Spinal cord (tissue), 10 donors: ENCODE results near the gene DRAP1. TPM values are rescaled to one million over a fixed set of nuclear protein-coding genes. Genes with fewer than 3 reads are reported as not detected.

Source experiments
- DNase-seq, 6 donors: peaks; one replicate each; pipeline versions ENCODE4 v3.0.0 to v3.0.0-alpha.2; 2013 to 2015; ENCODE audit warnings: low spot score in 6 of 6, low read depth in 4 of 6
- H3K27ac ChIP-seq: one replicate; pipeline ENCODE4 v1.5.1; 2013; ENCODE audit warnings: low read depth, low read length, control low read depth
- H3K27me3 ChIP-seq: one replicate; pipeline ENCODE4 v1.6.1; 2013; ENCODE audit warnings: low read length; ENCODE audit not compliant: control insufficient read depth, insufficient read depth
- H3K36me3 ChIP-seq: one replicate; pipeline ENCODE4 v1.6.1; 2013; ENCODE audit warnings: low read length; ENCODE audit not compliant: control insufficient read depth, insufficient read depth
- H3K4me1 ChIP-seq: one replicate; pipeline ENCODE4 v1.6.1; 2013; ENCODE audit warnings: low read length; ENCODE audit not compliant: control insufficient read depth, insufficient read depth
- H3K4me3 ChIP-seq: one replicate; pipeline ENCODE4 v1.5.1; 2013; ENCODE audit warnings: low read depth, low read length, control low read depth
- H3K9me3 ChIP-seq: one replicate; pipeline ENCODE4 v1.6.1; 2013; ENCODE audit warnings: low read length; ENCODE audit not compliant: control insufficient read depth, insufficient read depth
- whole genome bisulfite sequencing: methylation state at CpG from one replicate; pipeline ENCODE4 v1.1.5; 2013; ENCODE audit warnings: missing lambda C conversion rate; ENCODE audit not compliant: insufficient coverage; 5-methylcytosine and 5-hydroxymethylcytosine counted together
- polyA plus RNA-seq, 2 donors: library from polyadenylated mRNA; unstranded; fragments of 120-200 nt; gene quantifications; one replicate each; pipeline ENCODE4 v1.2.1, GENCODE V29; 2013; ENCODE audit not compliant: insufficient read length in 2 of 2
- total RNA-seq, 2 donors: library from RNA; depleted of rRNA in 1 of 2; stranded (reverse); fragments of 120-200 nt in 1 of 2; fragments of >200 nt in 1 of 2; gene quantifications; one replicate each; pipeline versions ENCODE4 v1.2.3 to v1.2.4, GENCODE V29; 2013 to 2014
- donor health status: healthy.

The DRAP1 gene
- total and polyA plus RNA-seq, 4 donors: 46.4 to 183 (median 152) TPM

- DNase-seq: no peak
- Histone ChIP-seq H3K4me1 (peaks cover 51% of the 10 kb centered on the region), H3K27me3 (no peaks in the 10 kb centered on the region), H3K9me3 (no peaks in the 10 kb centered on the region), H3K27ac (no peak overlapping the region), H3K36me3 (peaks cover 38% of the 10 kb centered on the region), H3K4me3 (no peak overlapping the region)
- 88% methylated on average over 3 of the region's 3 CpGs for WGBS
Observed at GRCh38 chr11:65917077-65917433, 2.2 kb upstream of the DRAP1 start.

GRCh38 chr11:65917434-65918210 lies 1.6 kb upstream of the DRAP1 start:
- peak overlapping the region; percentile 89 for H3K4me3 ChIP-seq
- 90% methylated on average over 31 of the region's 35 CpGs for WGBS
- H3K9me3 ChIP-seq: no peaks in the 10 kb centered on the region
- H3K36me3 ChIP-seq: peaks cover 43% of the 10 kb centered on the region
- peaks cover 49% of the 10 kb centered on the region for H3K4me1 ChIP-seq
- no peak for DNase-seq
- peak overlapping the region; percentile 71 for H3K27ac ChIP-seq
- no peaks in the 10 kb centered on the region for H3K27me3 ChIP-seq

DNA sequence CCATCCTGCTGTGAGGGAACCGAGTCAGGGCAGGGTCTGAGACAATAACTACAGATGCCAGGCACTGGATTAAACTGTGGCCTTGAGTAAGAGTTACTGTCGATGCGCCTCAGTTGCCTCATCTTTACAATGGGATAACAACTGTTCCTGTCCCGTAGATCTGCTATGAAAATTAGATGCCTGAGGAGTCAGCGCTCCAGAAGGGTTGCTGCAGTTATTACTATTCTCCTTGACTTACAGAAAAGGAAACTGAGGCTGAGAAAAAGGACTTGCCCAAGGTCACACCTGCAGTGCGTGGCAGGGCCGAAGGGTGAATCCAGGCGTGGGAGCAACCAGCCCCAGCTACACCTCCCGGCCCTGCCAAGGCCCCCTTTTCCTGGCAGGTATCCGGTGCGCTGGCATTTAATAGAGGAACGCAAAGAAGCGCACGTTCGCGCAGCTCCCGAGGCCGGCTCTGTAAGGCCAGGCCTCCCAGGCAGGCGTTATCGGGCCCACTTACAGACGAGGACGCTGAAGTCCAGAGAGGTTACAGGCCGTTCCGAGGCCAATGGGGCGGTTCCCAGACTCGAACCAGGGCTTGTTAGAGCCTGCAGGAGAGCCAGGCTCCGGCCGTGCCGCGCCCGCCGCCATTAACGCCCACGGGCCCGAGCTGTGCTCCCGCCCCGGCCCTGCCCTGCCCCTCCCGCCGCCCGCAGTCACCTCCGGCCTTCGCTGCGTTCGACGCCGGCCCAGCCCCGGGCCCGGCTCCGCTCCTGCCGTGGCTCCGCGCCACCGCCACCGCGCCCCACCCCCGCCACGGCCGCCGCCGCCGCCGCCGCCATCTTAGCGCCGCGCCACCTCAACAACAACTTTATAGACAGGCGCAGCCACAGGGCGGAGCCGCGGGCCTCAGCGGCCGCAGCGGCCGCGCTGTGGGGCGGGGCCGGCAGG lies 750 bp upstream of the DRAP1 start, which contains the start of gene C11orf68:
TSS of gene C11orf68 (minus strand) at position 852 of the 930 bp plus-strand sequence. CDS start at position 821, 31 bp downstream.
- Histone ChIP-seq H3K9me3 (no peaks in the 10 kb centered on the region), H3K36me3 (peaks cover 52% of the 10 kb centered on the region), H3K4me1 (peaks cover 49% of the 10 kb centered on the region), H3K4me3 (peak within 1 kb of the TSS; percentile 89), H3K27me3 (no peaks in the 10 kb centered on the region), H3K27ac (peak within 1 kb of the TSS; percentile 71)
- no peak for DNase-seq
- 6% methylated on average over 69 of the region's 77 CpGs for WGBS

- under 1% methylated on average over 43 of the region's 60 CpGs for WGBS
- peaks cover 49% of the 10 kb centered on the region for H3K4me1 ChIP-seq
- peak in 1 of 6 donors; percentile 17 for DNase-seq
- H3K27ac ChIP-seq: peak overlapping the region; percentile 47
- no peaks in the 10 kb centered on the region for H3K27me3 ChIP-seq
- no peaks in the 10 kb centered on the region for H3K9me3 ChIP-seq
- peaks cover 62% of the 10 kb centered on the region for H3K36me3 ChIP-seq
- H3K4me3 ChIP-seq: peak overlapping the region; percentile 70
Observed at GRCh38 chr11:65919573-65920371, 546 bp downstream of the DRAP1 start.

DNA sequence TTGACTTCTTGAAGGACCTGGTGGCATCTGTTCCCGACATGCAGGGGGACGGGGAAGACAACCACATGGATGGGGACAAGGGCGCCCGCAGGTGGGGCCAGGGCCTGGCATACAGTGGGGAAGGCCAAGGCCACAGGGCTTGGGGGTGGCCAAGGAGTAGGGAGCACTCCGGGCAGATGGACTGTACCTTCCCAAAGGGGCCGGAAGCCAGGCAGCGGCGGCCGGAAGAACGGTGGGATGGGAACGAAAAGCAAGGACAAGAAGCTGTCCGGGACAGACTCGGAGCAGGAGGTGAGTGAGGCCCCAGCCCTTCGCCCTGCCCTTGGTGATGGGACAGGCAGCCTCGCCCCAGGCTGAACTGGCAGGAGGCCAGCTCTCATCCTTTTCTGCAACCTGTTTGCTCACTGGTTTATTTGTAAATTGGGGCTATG lies 1.2 kb downstream of the DRAP1 start:
- WGBS: 73% methylated on average over 14 of the region's 15 CpGs
- H3K4me3 ChIP-seq: peak overlapping the region; percentile 70
- DNase-seq: no peak
- H3K4me1 ChIP-seq: peaks cover 45% of the 10 kb centered on the region
- no peak overlapping the region for H3K27ac ChIP-seq
- no peaks in the 10 kb centered on the region for H3K9me3 ChIP-seq
- H3K27me3 ChIP-seq: no peaks in the 10 kb centered on the region
- H3K36me3 ChIP-seq: peaks cover 62% of the 10 kb centered on the region

GRCh38 chr11:65921033-65921555 lies 1.9 kb downstream of the DRAP1 start:
- Histone ChIP-seq H3K4me1 (peaks cover 37% of the 10 kb centered on the region), H3K9me3 (no peaks in the 10 kb centered on the region), H3K36me3 (peaks cover 57% of the 10 kb centered on the region), H3K27ac (no peak overlapping the region), H3K27me3 (no peaks in the 10 kb centered on the region), H3K4me3 (no peak overlapping the region)
- WGBS: 85% methylated on average over 9 of the region's 12 CpGs
- DNase-seq: no peak

DNA sequence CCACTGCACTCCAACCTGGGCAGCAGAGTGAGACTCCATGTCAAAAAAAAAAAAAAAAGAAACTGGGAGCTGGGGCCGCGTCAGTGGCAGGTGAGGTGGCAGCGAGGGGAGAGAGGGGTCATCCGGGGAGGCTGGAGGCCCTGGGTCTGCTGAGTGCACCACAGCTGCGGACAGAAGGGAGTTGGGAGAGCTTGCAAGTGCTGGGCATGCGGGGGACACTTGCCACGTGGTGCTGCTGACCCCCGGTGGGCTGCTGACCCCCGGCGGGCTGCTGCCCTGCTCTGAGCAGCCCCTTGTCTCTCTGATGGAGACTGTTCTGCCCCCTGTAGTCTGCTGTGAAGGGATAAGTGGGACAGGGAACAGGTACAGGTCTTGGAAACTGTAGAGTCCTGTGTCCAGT lies 2.6 kb downstream of the DRAP1 start:
- no peak for DNase-seq
- Histone ChIP-seq H3K36me3 (peaks cover 57% of the 10 kb centered on the region), H3K4me1 (peaks cover 32% of the 10 kb centered on the region), H3K27ac (no peak overlapping the region), H3K27me3 (no peaks in the 10 kb centered on the region), H3K4me3 (no peak overlapping the region), H3K9me3 (no peaks in the 10 kb centered on the region)
- 91% methylated on average over 10 of the region's 10 CpGs for WGBS

DNA sequence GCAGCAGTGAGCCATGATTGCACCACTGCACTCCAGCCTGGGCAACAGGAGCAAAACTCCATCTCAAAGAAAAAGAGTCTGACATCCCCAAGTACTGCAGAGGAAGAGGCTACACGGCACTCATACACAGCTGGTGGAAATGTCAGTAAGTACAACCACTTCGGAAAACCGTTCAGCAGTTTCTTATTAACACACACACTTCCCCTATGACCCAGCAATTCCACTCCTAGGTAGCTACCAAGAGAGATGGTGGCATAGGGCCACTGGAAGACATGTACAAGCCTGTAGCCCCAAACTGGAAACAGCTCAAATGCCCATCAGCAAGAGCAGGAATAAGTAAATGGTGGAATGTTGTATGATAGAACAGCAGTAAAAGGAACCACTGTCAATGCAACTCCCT lies 3.3 kb downstream of the DRAP1 start:
- no peak for DNase-seq
- no peaks in the 10 kb centered on the region for H3K9me3 ChIP-seq
- no peaks in the 10 kb centered on the region for H3K27me3 ChIP-seq
- no peak overlapping the region for H3K27ac ChIP-seq
- H3K4me3 ChIP-seq: no peak overlapping the region
- H3K4me1 ChIP-seq: peaks cover 25% of the 10 kb centered on the region
- peaks cover 51% of the 10 kb centered on the region for H3K36me3 ChIP-seq
- 100% methylated on average over 1 of the region's 3 CpGs for WGBS

DNA sequence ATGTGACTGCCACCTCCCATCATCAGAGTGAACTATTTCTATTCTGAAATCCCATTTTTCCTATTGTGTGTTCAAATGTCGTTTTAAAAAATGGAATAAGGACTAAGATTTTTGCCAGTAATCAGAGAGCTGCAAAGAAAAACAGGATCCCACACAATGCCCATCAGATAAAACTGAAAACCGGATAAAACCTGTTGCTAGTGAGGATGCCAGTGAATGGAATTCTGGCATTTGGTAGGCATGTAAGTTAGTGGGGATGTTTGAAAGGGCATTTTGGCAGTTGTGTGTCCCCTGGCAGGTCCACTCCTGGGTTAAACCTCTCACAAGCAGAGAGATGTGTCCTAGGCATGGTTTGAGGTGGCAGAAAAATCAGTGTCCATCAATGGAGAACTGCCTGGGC lies 6.2 kb downstream of the DRAP1 start:
- H3K27me3 ChIP-seq: no peaks in the 10 kb centered on the region
- H3K36me3 ChIP-seq: peaks cover 48% of the 10 kb centered on the region
- no peak for DNase-seq
- 80% methylated on average over 1 of the region's 2 CpGs for WGBS
- H3K9me3 ChIP-seq: no peaks in the 10 kb centered on the region
- H3K27ac ChIP-seq: no peak overlapping the region
- no peak overlapping the region for H3K4me3 ChIP-seq
- peaks cover 8% of the 10 kb centered on the region for H3K4me1 ChIP-seq
